IMR-90 (cell line): Measurements from ENCODE around the gene TIMELESS.

ENCODE experiments used
- BHLHE40 ChIP-seq: fragments of 150-350 bp; IDR thresholded peaks from 2 replicates; pipeline ENCODE4 v1.6.1; 2016; ENCODE audit warnings: mild to moderate bottlenecking, low read depth, low read length
- FOS ChIP-seq: fragments of 150-350 bp; IDR thresholded peaks from 2 replicates; pipeline ENCODE4 v1.6.1; 2016; ENCODE audit warnings: low read depth, low read length
- NFE2L2 ChIP-seq: fragments of 150-350 bp; IDR thresholded peaks from 2 replicates; pipeline ENCODE4 v1.6.1; 2016; ENCODE audit warnings: low read depth, mild to moderate bottlenecking, low read length
- POLR2A ChIP-seq: IDR thresholded peaks from 2 replicates; pipeline ENCODE4 v1.6.1; 2012; ENCODE audit warnings: mild to moderate bottlenecking, low read depth, low read length
- RAD21 ChIP-seq: IDR thresholded peaks from 2 replicates; pipeline ENCODE4 v1.6.1; 2012; ENCODE audit warnings: low read length, improper control_type of control experiment
- TF ChIP-seq, protein P1 (sequence below): conservative IDR thresholded peaks from 2 replicates; pipeline ENCODE4 v1.5.1; 2012; ENCODE audit warnings: mild to moderate bottlenecking, low read depth, low read length, improper control_type of control experiment
- TF ChIP-seq, protein P2 (sequence below): fragments of 150-350 bp; IDR thresholded peaks from 2 replicates; pipeline ENCODE4 v1.6.1; 2016; ENCODE audit warnings: low read depth, mild to moderate bottlenecking, low read length, moderate library complexity, borderline replicate concordance

DNA sequence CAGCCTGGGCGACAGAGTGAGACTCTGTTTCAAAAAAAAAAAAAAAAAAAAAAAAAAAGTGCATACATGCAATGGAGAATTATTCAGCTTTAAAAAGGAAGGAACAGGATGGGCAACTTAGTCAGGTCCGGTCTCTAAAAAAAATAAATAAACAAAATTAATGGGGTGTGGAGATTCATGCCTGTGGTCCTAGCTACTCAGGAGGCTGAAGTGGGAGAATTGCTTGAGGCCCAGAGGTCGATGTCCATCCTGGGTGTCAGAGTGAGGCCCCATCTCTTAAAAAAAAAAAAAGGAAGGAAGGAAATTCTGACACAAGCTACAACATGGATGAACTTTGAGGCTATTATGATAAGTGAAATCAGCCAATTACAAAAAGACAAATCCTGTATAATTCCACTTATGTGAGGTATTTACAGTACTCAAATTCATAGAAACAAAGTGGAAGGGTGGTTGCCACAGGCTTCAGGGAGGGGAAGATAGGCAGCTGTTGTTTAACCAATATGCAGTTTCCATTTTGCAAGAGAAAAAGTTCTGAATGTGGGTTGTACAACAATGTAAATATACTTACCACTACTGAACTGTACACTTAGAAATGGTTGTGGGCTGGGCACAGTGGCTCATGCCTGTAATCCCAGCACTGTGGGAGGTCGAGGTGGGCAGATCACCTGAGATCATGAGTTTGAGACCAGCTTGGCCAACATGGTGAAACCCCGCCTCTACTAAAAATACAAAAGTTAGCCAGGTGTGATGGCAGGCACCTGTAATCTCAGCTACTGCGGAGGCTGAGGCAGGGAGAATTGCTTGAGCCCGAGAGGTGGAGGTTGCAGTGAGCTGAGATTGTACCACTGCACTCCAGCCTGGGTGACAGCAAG is 74.3 kb downstream of the TIMELESS start:
- TF ChIP-seq BHLHE40 (no peak), NFE2L2 (no peak), FOS (no peak), POLR2A (no peak), RAD21 (no peak)
- TF ChIP-seq, protein P1, sequence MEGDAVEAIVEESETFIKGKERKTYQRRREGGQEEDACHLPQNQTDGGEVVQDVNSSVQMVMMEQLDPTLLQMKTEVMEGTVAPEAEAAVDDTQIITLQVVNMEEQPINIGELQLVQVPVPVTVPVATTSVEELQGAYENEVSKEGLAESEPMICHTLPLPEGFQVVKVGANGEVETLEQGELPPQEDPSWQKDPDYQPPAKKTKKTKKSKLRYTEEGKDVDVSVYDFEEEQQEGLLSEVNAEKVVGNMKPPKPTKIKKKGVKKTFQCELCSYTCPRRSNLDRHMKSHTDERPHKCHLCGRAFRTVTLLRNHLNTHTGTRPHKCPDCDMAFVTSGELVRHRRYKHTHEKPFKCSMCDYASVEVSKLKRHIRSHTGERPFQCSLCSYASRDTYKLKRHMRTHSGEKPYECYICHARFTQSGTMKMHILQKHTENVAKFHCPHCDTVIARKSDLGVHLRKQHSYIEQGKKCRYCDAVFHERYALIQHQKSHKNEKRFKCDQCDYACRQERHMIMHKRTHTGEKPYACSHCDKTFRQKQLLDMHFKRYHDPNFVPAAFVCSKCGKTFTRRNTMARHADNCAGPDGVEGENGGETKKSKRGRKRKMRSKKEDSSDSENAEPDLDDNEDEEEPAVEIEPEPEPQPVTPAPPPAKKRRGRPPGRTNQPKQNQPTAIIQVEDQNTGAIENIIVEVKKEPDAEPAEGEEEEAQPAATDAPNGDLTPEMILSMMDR, result no peak
- TF ChIP-seq, protein P2, sequence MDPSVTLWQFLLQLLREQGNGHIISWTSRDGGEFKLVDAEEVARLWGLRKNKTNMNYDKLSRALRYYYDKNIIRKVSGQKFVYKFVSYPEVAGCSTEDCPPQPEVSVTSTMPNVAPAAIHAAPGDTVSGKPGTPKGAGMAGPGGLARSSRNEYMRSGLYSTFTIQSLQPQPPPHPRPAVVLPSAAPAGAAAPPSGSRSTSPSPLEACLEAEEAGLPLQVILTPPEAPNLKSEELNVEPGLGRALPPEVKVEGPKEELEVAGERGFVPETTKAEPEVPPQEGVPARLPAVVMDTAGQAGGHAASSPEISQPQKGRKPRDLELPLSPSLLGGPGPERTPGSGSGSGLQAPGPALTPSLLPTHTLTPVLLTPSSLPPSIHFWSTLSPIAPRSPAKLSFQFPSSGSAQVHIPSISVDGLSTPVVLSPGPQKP, result no peak
